Loucy (cell line): Measurements from ENCODE around the gene SDK2.

Source experiments
- H2AFZ ChIP-seq: fragments of 200-600 bp; sonication (generic); 2 replicates; pipeline ENCODE4 v1.6.0; 2016; ENCODE audit warnings: antibody characterized with exemption, mild to moderate bottlenecking, low read length, moderate library complexity
- H3F3A ChIP-seq: fragments of 200-600 bp; 2 replicates; pipeline ENCODE4 v1.6.0; 2016; ENCODE audit warnings: antibody characterized with exemption, low read depth, mild to moderate bottlenecking
- H3K27me3 ChIP-seq: fragments of 200-600 bp; sonication (generic); 2 replicates; pipeline ENCODE4 v1.6.1; 2014; ENCODE audit warnings: low read length, mild to moderate bottlenecking; ENCODE audit not compliant: insufficient read depth, poor library complexity, severe bottlenecking
- H3K36me3 ChIP-seq: fragments of 200-600 bp; sonication (generic); 2 replicates; pipeline ENCODE4 v1.6.1; 2016; ENCODE audit warnings: low read length; ENCODE audit not compliant: insufficient read depth
- H3K4me1 ChIP-seq: fragments of 200-600 bp; sonication (generic); 2 replicates; pipeline ENCODE4 v1.5.1; 2014; ENCODE audit warnings: low read length, mild to moderate bottlenecking; ENCODE audit not compliant: insufficient read depth, poor library complexity, severe bottlenecking
- H3K4me2 ChIP-seq: fragments of 200-600 bp; sonication (generic); 2 replicates; pipeline ENCODE4 v1.6.0; 2014; ENCODE audit warnings: antibody characterized with exemption, low read length, low read depth, mild to moderate bottlenecking; ENCODE audit not compliant: poor library complexity, severe bottlenecking
- H3K4me3 ChIP-seq: fragments of 200-600 bp; sonication (generic); 2 replicates; pipeline ENCODE4 v1.5.1; 2014; ENCODE audit warnings: low read length, mild to moderate bottlenecking, mixed read lengths; ENCODE audit not compliant: poor library complexity, severe bottlenecking
- H3K79me2 ChIP-seq: fragments of 200-600 bp; sonication (generic); 2 replicates; pipeline ENCODE4 v1.6.1; 2014; ENCODE audit warnings: low read length; ENCODE audit not compliant: insufficient read depth
- H3K9ac ChIP-seq: fragments of 200-600 bp; sonication (generic); 2 replicates; pipeline ENCODE4 v1.6.0; 2014; ENCODE audit warnings: mild to moderate bottlenecking, low read depth, low read length, moderate library complexity; ENCODE audit not compliant: poor library complexity, severe bottlenecking
- H3K9me2 ChIP-seq: fragments of 200-600 bp; sonication (generic); replicated peaks from 2 replicates; pipeline ENCODE4 v1.6.1; 2016; ENCODE audit warnings: low read depth, low read length, mixed read lengths
- H3K9me3 ChIP-seq: fragments of 200-600 bp; sonication (generic); 2 replicates; pipeline ENCODE4 v1.6.1; 2014; ENCODE audit warnings: mild to moderate bottlenecking, antibody characterized with exemption, low read length, low read depth; ENCODE audit not compliant: insufficient read depth
- H4K20me1 ChIP-seq: fragments of 200-600 bp; sonication (generic); 2 replicates; pipeline ENCODE4 v1.6.0; 2014; ENCODE audit warnings: antibody characterized with exemption, low read length, mild to moderate bottlenecking; ENCODE audit not compliant: insufficient read depth, poor library complexity, severe bottlenecking
- EZH2phosphoT487 ChIP-seq: fragments of 200-600 bp; IDR thresholded peaks from 2 replicates; pipeline ENCODE4 v1.6.1; 2018; ENCODE audit warnings: antibody characterized with exemption, mild to moderate bottlenecking, moderate library complexity, borderline replicate concordance
- TF ChIP-seq, protein P1 (sequence below): fragments of 200-600 bp; sonication (generic); conservative IDR thresholded peaks from 2 replicates; pipeline ENCODE4 v1.5.1; 2014; ENCODE audit warnings: mild to moderate bottlenecking, antibody characterized with exemption, low read length

Gene SDK2

DNA sequence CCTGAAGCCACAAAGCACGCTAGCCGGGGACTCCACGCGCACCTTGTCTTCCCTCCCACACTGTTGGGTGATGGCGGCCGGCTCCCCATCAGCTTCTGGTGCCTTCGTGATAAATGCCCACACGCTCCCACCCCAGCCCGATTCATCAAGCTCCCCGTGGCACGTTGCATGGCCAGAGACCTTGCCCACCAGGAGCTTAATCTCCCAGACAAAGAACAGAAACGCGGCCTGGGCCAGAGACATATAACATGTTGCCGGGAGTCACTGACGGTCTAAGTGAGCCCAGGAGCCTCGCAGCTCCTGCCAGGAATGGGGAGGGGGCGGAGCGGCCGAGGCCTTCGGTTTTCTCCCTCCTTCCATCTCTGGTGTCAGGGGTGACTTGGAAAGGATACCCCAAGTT lies 93.1 kb downstream of the SDK2 start:
- peaks cover 49% of the 10 kb centered on the region; the same call in 1 of the 2 replicates for H3K79me2 ChIP-seq
- no peak overlapping the region for H3K4me3 ChIP-seq
- TF ChIP-seq EZH2phosphoT487: no peak
- TF ChIP-seq, protein P1, sequence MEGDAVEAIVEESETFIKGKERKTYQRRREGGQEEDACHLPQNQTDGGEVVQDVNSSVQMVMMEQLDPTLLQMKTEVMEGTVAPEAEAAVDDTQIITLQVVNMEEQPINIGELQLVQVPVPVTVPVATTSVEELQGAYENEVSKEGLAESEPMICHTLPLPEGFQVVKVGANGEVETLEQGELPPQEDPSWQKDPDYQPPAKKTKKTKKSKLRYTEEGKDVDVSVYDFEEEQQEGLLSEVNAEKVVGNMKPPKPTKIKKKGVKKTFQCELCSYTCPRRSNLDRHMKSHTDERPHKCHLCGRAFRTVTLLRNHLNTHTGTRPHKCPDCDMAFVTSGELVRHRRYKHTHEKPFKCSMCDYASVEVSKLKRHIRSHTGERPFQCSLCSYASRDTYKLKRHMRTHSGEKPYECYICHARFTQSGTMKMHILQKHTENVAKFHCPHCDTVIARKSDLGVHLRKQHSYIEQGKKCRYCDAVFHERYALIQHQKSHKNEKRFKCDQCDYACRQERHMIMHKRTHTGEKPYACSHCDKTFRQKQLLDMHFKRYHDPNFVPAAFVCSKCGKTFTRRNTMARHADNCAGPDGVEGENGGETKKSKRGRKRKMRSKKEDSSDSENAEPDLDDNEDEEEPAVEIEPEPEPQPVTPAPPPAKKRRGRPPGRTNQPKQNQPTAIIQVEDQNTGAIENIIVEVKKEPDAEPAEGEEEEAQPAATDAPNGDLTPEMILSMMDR: no peak
- no peaks in the 10 kb centered on the region for H3K27me3 ChIP-seq
- H3K4me2 ChIP-seq: no peak overlapping the region
- no peaks in the 10 kb centered on the region for H4K20me1 ChIP-seq
- no peaks in the 10 kb centered on the region for H3K9me3 ChIP-seq
- H3K9ac ChIP-seq: no peak overlapping the region
- no peak overlapping the region for H2AFZ ChIP-seq
- no peaks in the 10 kb centered on the region for H3K9me2 ChIP-seq
- no peaks in the 10 kb centered on the region for H3F3A ChIP-seq
- no peaks in the 10 kb centered on the region for H3K36me3 ChIP-seq
- H3K4me1 ChIP-seq: peaks cover 68% of the 10 kb centered on the region

DNA sequence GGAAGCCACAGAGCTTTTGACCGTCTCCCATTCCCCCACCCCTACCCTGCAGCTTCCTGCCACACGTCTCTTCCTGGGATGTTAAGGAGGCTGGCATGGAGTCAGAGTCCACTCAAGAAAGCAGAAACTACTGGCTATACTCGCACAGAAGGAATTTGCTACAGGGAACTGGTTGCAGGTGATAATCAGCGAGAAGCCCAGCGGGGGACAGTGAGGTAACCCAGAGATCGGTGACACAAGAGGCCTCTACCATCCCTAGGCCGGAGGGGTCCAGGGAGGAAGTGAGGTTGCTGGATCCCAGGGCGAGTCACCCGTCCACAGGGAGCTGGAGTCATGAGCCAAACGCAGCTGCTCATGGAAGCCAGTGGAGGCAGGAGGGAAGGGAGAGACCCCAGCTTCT lies 93.7 kb downstream of the SDK2 start:
- H2AFZ ChIP-seq: no peak overlapping the region
- peaks cover 67% of the 10 kb centered on the region for H3K4me1 ChIP-seq
- H4K20me1 ChIP-seq: no peaks in the 10 kb centered on the region
- TF ChIP-seq, protein P1: no peak
- TF ChIP-seq EZH2phosphoT487: no peak
- H3K27me3 ChIP-seq: no peaks in the 10 kb centered on the region
- no peaks in the 10 kb centered on the region for H3F3A ChIP-seq
- H3K9me2 ChIP-seq: no peaks in the 10 kb centered on the region
- H3K9me3 ChIP-seq: no peaks in the 10 kb centered on the region
- H3K79me2 ChIP-seq: peaks cover 49% of the 10 kb centered on the region; the same call in 1 of the 2 replicates
- no peak overlapping the region for H3K4me3 ChIP-seq
- H3K9ac ChIP-seq: no peak overlapping the region
- no peak overlapping the region for H3K4me2 ChIP-seq
- no peaks in the 10 kb centered on the region for H3K36me3 ChIP-seq

DNA sequence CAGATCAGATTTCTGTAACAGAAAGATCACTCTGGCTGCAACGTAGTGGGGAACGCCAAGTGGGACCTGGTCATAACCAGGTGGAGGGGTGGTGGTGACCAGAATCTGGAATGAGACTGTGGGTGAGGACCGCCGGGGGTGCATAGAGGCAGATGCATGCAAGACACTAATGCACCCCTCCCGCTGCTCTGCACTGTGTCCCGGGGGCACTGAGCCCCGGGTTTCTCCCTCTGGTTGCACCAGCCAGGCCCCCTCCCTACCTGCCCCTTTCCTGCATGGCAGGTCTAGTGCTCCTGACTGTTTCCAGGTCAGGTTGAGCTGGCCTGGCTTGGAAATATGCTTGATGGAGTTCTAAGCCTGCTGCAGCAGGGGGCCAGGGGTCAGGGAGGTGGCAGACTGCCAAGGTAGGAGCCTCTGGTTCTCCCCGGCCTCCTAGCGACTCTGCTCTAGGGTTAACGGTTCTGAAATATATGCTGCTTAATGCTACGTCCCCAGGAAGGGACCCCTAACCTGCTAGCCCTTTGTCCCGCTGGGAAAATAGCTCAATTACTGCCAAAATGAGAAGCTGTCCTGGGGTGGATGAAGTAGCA lies 94.3 kb downstream of the SDK2 start:
- Histone ChIP-seq H2AFZ (no peak overlapping the region), H4K20me1 (no peaks in the 10 kb centered on the region), H3K36me3 (no peaks in the 10 kb centered on the region), H3K79me2 (peaks cover 52% of the 10 kb centered on the region; the same call in 1 of the 2 replicates), H3F3A (no peaks in the 10 kb centered on the region), H3K4me2 (no peak overlapping the region), H3K9me3 (no peaks in the 10 kb centered on the region), H3K4me3 (no peak overlapping the region), H3K9me2 (no peaks in the 10 kb centered on the region), H3K9ac (no peak overlapping the region), H3K4me1 (peaks cover 61% of the 10 kb centered on the region), H3K27me3 (no peaks in the 10 kb centered on the region)
- TF ChIP-seq EZH2phosphoT487: no peak
- TF ChIP-seq, protein P1: no peak
